DOHH2 (cell line): ENCODE measurements around the gene PIP5K1C.

ENCODE experiments used
- EZH2phosphoT487 ChIP-seq: fragments of 200-600 bp; sonication (generic); IDR thresholded peaks from 2 replicates; pipeline ENCODE4 v1.6.1; 2017; ENCODE audit warnings: borderline replicate concordance, mild to moderate bottlenecking, antibody characterized with exemption, low read length, moderate library complexity, mixed read lengths
- TF ChIP-seq, protein P1 (sequence below): fragments of 200-600 bp; sonication (generic); IDR thresholded peaks from one replicate; pipeline ENCODE4 v1.5.1; 2014; ENCODE audit warnings: antibody characterized with exemption, mild to moderate bottlenecking, low read depth, low read length; ENCODE audit not compliant: poor library complexity, severe bottlenecking

DNA sequence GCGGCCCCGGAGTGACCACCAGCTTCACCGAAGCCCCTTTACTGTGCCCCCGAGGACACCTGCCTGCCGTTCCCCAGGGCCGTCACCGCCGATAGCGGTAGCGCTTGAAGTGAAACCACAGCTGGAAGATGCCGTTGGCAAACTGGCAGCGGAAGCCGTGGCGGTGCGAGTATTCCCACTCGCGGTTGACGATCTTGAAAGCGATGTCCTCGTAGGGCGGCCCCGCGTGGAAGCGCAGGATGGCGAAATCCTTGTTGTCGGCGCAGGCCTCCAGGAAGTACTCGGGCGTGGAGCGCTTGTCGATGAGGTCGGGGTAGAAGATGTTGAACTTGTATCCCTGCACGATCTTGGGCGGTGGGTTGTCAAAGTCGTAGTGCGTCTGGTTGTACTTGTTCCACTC lies 88.4 kb downstream of the PIP5K1C start:
- TF ChIP-seq, protein P1, sequence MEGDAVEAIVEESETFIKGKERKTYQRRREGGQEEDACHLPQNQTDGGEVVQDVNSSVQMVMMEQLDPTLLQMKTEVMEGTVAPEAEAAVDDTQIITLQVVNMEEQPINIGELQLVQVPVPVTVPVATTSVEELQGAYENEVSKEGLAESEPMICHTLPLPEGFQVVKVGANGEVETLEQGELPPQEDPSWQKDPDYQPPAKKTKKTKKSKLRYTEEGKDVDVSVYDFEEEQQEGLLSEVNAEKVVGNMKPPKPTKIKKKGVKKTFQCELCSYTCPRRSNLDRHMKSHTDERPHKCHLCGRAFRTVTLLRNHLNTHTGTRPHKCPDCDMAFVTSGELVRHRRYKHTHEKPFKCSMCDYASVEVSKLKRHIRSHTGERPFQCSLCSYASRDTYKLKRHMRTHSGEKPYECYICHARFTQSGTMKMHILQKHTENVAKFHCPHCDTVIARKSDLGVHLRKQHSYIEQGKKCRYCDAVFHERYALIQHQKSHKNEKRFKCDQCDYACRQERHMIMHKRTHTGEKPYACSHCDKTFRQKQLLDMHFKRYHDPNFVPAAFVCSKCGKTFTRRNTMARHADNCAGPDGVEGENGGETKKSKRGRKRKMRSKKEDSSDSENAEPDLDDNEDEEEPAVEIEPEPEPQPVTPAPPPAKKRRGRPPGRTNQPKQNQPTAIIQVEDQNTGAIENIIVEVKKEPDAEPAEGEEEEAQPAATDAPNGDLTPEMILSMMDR: no peak
- no peak for TF ChIP-seq EZH2phosphoT487
